GM19238 (cell line): ENCODE data around the gene SLC25A11.
A peak's percentile ranks its signal among the peaks of the same experiment; 100 is the strongest.

Experiments
- DNase-seq: peaks from one replicate; pipeline ENCODE4 v3.0.0; 2011; ENCODE audit warnings: low spot score; ENCODE audit not compliant: insufficient read length

Gene SLC25A11, protein sequence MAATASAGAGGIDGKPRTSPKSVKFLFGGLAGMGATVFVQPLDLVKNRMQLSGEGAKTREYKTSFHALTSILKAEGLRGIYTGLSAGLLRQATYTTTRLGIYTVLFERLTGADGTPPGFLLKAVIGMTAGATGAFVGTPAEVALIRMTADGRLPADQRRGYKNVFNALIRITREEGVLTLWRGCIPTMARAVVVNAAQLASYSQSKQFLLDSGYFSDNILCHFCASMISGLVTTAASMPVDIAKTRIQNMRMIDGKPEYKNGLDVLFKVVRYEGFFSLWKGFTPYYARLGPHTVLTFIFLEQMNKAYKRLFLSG

DNA sequence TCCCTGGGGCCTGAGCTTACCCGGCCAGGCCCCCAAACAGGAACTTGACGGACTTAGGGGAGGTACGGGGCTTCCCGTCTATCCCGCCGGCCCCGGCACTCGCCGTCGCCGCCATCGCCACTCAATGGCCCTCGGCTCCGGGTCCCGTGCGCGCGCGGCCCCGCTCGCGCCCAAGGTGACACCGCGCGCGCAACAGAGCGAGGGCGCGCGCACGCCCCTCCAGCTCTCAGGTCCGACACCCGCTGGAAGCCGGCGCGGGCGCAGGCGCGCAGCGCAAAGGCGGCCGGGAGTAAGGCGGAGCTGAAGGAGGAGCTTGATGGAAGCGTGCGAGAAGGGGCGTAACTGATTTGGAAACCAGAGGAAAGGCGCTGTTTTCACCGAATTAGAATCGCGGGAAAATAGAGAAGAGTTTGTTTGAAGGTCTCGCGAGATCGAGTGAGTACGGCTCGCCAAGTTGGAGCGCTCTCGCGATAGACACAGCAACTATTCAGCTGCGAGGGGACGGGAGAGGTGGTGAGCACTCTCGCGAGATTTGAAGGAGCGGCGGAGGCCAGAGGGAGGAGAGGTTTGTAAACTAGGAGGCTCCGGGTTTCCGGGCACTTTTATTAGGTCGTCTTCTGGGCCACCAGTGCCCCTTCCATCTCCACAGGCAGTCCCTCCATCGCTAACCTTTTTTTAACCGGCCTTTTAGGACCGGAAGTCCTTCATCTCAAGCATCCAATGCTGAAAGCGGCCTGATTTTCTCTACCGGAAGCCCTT, at the start of gene SLC25A11, which contains the start of gene RNF167:
Gene SLC25A11 (minus strand): TSS at position 251 of the 759 bp plus-strand sequence. CDS start 136 bp downstream, at position 115.
Gene RNF167 (plus strand): TSS at position 473 of the 759 bp plus-strand sequence. CDS start 642 bp downstream, outside the sequence.
- peak; percentile 93 for DNase-seq

DNA sequence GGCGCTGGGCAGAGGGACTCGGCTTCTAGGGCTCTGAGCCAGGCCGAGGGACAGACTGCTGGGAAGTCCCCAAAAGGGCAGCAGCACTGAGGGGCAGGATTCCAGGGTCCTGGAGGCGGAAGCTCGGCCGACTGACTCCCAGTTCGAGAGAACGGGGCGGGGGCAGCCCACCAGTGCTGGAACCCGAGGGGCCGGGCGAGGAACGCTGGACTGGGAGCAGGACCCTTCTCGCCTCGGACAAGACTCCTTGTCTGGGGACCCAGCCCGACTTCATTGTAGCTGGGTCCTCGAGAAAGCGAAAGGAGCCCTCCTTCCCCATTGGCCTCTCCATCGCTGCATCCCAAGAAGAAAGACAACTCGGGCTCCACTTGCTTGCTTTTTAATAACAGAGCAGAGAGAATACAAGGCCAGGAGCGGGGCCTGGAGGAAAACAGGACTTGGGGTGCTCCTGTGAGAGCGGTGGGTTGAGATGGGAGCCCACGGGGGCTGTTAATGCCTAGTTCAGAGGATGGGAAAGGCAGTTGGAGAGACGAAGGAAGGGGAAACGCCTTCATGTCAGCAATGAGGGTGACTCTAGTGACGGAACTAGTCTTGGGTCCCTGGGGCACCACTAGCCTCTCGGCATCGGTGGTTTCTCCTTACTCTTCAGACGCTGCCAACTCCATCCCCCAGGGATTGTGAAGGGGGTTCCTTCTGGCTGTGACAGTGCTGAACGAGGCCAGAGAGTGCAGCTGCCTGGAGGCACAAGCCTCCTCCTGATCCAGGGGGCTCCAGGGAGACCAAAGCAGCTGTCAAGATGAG, 48.1 kb upstream of the SLC25A11 start:
- no peak for DNase-seq

- peak; percentile 82 for DNase-seq
Observed at GRCh38 chr17:4986951-4987766, 47.3 kb upstream of the SLC25A11 start, which contains the start of gene CAMTA2. TSS of gene CAMTA2 (minus strand) at chr17:4987675. CDS start at chr17:4986222, 1,453 bp downstream.

DNA sequence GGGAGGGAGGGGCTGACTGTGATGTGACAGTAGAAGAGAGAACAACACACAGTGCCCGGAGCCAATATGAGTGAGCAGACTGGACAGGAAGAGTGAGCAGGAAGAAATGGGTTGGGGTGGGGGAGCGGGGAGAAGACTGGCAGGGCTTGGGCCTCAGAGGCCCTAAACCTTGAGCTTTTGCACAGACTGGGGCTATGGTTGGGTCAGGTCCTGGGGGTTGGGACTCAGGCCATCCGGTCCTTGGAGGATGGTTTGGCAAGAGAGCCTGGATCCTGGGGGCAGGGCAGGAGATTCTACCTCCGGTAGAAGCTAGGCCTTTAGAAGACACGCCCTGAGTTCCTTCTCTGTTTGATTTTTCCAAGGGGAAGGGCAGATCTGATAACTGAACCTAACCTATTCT, 46.6 kb upstream of the SLC25A11 start:
- no peak for DNase-seq

DNA sequence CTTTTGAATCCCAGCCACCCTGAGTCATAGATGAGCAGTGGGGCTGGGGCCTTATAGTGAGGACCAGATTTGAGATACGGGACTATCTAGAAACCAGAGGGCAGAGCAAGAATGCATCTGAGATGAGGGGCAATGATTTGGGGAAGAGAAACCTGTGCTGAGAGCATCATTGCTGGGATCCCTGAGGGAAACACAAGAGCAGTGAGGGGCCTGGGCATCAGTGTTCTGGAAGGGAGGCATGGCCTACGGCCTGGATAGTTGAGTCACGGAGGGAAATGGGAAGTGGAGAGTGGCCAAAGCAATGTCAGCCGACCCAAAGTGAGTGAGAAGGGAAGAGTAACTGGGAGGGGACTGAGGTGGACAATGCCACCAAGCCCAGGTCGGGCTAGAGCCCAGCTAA, 42.5 kb upstream of the SLC25A11 start:
- no peak for DNase-seq

GRCh38 chr17:4980644-4981216, 40.9 kb upstream of the SLC25A11 start:
- DNase-seq, result no peak

- DNase-seq, result no peak
Observed at GRCh38 chr17:4978726-4979125, 38.9 kb upstream of the SLC25A11 start.

- DNase-seq, result no peak
Observed at GRCh38 chr17:4974115-4974670, 34.3 kb upstream of the SLC25A11 start.

DNA sequence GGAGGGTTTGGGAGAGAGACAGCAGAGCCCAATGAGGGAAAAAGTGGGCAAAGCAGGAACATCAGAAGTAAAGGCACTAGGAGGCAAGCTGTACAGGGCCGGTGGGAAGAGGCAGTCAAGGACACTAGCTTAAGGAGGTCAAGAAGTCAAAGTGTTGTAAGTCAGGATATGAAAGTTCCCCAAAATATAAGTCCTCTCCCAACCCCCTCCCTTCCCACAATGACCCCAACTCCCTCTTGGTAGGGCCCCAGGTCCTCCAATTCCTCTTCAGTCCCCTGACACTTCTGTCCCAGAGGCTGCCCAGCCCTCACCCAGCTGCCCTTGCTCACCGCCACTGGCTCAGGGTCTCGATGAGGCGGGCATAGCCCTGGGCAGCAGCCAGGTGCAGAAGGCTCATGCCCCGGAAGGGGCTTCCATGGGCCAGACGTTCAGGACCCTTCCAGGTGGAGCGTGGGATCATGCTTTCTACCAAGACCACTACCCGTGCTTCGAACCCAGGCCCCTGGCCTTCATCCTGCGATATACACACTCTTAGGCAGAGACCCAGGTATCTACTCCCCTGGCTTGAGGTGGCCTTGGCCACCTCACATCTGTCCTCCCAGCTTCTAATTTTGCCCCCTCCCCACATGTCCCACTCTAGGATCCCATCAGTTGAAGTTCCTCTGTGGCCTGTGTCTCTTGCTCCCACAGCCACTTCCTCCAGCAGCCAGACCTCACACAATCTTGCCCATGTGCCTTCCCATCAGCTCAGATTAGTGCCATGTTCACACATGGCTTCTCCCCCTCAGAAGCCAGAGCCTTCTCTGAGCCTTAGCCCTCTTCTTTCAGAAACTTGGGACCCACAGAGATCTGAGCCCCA, 33.6 kb upstream of the SLC25A11 start:
- DNase-seq, result no peak

DNA sequence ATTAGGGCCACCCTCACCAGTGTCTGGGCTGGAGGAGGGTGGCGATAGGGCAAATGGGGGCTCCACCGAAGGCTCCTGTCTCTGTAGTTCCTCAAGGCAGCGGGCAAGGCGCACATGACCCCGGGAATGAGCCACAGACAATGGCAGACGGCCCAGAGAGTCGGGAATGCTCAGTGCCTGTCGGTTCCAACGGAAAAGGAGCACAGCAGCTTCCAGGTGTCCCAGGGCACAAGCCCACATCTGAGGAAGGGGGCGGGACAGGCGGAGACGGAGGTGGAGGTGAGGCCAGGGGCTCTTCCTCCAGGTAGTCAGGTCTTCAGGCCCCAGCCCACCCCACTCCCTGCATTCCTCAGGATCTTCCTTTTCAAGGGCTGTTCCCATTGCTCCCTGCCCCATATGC, 32.9 kb upstream of the SLC25A11 start:
- DNase-seq, result no peak

- DNase-seq, result no peak
Observed at GRCh38 chr17:4972322-4972721, 32.5 kb upstream of the SLC25A11 start.

- DNase-seq, result no peak
Observed at GRCh38 chr17:4971826-4972225, 32.0 kb upstream of the SLC25A11 start.

GRCh38 chr17:4970273-4970672, 30.4 kb upstream of the SLC25A11 start:
- DNase-seq, result no peak

DNA sequence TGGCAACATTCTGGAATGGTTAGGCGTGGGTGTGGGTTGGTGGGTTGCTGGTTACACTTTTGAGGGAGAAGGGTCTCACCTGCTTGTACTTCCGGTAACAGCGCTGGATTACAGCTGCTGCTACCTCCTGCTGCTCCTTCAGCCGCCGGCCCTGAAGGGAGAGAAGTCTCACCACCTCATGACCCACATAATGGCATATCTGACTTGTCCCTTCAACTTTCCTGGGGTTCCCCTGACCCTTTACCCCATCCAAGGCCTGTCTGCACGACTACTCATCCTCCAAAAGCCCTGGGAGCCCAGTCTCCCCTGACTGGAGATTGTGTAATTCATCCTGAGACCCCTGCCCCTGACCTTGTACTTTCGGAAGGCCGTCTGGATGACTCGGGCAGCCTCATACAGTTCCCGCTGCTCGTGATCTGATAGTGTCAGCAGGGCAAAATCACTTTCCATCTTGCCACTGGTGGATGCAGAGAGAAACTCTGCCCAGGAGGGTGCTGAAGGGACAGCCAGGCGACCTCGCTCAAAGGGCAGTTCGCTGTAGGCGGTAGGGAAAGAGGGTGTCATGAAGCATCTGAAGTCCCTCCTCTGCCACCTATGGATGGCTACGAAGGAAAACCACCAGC, 29.8 kb upstream of the SLC25A11 start:
- no peak for DNase-seq

DNA sequence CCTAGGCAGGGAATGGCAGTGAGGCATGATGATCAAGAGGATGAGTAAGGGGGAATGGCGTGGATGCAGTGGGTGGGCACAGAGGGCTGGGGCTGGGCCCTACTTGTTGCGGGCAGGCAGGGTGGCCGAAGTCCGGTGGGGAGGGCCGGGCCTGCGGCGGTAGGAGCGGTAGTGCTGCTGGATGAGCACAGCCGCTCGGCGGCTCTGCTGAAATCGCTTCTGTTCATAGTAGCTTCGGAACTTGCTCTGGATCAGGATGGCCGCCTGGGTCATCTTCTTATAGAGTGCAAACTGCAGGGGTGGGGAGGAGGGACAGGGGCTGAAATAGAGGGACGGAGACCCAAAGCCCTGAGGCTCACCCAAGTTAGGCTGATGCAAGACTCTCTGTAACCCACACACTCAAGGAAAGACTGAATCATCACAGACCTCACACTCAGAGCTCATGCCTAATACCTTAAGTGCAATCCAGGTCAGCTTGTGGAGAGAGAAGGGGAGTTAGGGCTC, 29.3 kb upstream of the SLC25A11 start:
- DNase-seq, result no peak

- no peak for DNase-seq
Observed at GRCh38 chr17:4968486-4969046, 28.7 kb upstream of the SLC25A11 start.

DNA sequence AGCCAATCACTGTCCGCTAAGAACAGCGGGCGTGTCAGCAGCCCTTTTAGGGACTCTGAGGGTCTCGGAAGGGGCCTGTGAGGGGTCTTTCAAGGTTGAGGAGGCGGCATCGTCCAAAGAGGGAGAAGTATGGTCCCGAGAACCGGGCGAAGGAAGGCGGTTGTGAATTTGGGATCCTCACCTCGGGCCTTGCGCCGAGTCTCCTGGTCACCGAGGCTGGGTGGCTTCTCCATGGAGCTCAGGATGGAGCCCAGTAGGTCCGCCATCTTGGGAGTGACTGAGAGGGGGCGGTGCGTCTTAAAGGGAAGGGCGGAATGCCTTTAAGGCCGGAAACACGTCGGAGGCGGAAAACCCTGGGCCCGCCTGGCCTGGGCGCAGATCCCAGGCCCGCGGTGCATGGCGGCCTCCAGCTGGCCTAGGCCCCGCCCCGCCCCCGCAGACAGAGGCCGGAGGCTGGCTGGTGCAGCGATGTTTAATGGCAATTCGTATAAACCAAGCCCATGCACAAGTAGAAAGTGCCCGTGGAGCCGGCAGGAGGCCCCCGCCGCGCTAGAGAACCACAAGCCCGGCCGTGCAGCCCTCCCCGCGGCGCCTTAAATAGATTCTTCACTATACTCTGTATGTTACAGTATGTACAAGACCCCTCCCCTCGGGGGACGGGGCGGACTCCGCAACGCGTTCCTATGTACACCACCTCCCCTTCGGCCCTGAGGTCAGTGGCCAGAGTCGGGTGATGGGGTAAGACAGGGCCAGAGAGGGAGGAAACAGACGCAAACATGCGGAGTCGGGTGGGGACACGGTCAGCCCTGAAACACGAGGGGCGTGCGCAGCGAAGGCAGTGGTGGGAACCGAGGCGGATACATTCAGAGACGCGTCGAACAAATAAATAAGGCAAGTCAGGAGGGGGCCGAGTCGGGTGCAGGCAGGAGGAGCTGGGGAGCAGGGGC, 28.0 kb upstream of the SLC25A11 start, which contains the start of gene SPAG7:
Gene SPAG7 (minus strand): TSS at position 279 of the 947 bp plus-strand sequence. CDS start 13 bp downstream, at position 266.
- peak; percentile 87 for DNase-seq
